NCI-H82 treated with DMSO at 0.1 percent for 48 hours (cell line): ENCODE results near the gene RPS2.

ENCODE experiments used
- DNase-seq: peaks from one replicate; lab custom pipeline; 2025; ENCODE audit not compliant: unreplicated experiment; lab: John Stamatoyannopoulos, UW

The RPS2 gene

DNA sequence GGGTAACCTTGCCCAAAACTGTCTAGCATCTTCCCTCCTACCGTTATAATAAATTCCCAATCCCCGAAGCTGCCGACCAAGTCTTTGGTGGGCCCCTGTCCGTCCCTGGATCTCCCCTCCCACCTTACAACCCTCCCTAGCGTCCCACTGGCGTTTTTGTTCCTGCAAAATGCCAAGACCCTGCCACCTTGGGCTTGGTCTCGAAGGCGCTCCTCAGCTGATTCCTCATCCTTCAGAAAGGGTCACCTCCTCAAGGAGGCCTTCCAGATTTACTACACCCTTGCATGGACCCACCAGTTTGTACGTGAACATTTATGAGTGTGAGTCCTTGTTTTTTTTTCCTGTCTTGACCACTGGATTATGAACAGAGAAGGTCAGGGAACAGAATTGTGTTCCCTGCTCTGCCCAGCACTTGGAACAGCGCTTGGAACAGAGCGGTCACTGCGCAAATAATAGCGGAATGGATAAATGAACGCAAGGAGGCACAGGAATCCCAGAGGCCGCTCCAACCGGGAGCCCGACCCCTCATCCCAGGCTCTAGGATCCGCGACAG is 18.4 kb upstream of the RPS2 start:
- DNase-seq, result no peak

GRCh38 chr16:1982013-1982433 is 17.4 kb upstream of the RPS2 start:
- no peak for DNase-seq

DNA sequence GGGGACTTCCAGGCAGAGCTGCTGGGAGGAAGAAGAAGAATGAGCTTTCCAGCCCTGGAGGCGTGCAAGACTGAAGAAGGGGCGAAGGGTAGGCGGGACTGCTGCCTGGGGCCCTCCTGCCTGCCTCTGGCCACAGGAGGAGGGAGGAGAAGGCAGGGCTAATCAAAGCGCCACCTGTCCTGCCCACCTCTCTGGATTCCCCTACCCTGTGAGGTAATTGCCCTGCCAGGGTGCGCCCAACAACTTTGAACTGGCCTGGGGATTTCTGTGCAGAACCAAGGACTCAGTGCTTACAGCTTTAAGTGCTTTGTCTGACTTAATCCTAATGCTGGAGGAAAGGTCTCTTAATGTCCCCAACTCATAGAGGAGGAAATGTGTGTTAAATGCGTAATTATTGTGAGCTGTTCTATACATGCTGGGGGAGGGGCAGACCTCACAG is 16.8 kb upstream of the RPS2 start, which contains the start of gene NOXO1:
TSS of gene NOXO1 (minus strand) at position 72 of the 439 bp plus-strand sequence. CDS start 290 bp downstream, outside the sequence.
- no peak for DNase-seq

DNA sequence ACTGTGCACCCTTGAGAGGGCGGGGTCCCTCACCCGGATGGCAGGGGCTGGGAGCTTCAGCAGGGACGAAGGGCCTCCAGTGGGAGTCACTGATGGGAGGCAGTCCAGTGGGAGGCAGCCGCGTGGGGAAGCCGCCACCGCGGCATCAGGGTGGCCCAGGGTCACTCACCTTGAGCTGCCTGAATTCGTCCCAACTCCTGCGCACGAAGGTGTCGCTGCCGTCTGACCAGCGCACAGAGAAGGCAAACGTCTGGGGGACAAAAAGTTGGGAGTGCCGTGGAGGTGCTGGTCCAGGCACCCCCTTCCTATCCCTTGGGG is 16.1 kb upstream of the RPS2 start:
- DNase-seq, result no peak

- no peak for DNase-seq
Observed at GRCh38 chr16:1980030-1980769, 15.6 kb upstream of the RPS2 start.

GRCh38 chr16:1979271-1980029 is 14.8 kb upstream of the RPS2 start:
- DNase-seq, result no peak

GRCh38 chr16:1978476-1979120 is 14.0 kb upstream of the RPS2 start:
- DNase-seq, result no peak

DNA sequence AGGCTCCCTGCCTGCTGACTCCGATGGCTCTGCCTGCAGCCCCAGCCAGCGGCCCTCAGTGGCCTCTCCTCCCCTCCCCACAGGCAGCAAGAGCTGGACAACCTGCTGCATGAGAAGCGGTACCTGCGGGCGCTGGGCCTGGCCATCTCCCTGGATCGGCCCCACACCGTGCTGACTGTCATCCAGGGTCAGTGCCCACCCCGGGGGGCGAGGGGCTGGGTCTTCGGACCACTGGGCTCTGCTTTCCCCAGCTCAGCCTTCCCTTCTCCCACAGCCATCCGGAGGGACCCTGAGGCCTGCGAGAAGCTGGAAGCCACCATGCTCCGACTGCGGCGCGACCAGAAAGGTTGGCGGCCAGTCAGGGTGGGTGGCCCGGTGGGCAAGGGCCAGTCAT is 13.2 kb upstream of the RPS2 start:
- DNase-seq, result no peak

DNA sequence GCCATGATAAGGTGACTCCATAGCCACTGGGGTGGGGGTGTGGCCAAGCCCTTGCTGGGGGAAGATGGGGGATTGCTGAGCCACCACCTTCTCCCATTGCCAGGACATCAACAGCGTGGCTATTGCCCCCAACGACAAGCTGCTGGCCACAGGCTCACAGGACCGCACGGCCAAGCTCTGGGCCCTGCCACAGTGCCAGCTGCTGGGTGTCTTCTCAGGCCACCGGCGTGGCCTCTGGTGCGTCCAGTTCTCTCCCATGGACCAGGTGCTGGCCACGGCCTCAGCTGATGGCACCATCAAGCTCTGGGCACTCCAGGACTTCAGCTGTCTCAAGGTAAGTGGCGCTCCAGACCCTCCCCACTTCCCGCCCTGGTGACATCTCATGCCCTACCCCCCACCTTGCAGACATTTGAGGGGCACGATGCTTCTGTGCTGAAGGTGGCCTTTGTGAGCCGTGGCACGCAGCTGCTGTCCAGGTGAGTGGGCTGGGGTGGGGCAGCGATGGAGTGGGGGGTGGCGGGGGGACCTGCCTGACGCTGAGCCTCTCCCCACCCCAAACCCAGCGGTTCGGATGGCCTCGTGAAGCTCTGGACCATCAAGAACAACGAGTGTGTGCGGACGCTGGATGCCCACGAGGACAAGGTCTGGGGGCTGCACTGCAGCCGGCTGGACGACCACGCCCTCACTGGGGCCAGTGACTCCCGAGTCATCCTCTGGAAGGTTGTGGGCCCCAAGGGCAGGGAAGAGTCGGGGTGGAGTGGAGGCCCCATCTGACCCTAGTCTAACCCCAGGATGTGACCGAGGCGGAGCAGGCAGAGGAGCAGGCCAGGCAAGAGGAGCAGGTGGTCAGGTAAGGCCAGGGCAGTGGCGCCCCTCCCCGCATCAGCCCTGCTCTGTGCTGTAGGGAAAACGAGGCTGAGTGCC is 12.6 kb upstream of the RPS2 start:
- no peak for DNase-seq

GRCh38 chr16:1976216-1976520 is 11.5 kb upstream of the RPS2 start:
- no peak for DNase-seq

DNA sequence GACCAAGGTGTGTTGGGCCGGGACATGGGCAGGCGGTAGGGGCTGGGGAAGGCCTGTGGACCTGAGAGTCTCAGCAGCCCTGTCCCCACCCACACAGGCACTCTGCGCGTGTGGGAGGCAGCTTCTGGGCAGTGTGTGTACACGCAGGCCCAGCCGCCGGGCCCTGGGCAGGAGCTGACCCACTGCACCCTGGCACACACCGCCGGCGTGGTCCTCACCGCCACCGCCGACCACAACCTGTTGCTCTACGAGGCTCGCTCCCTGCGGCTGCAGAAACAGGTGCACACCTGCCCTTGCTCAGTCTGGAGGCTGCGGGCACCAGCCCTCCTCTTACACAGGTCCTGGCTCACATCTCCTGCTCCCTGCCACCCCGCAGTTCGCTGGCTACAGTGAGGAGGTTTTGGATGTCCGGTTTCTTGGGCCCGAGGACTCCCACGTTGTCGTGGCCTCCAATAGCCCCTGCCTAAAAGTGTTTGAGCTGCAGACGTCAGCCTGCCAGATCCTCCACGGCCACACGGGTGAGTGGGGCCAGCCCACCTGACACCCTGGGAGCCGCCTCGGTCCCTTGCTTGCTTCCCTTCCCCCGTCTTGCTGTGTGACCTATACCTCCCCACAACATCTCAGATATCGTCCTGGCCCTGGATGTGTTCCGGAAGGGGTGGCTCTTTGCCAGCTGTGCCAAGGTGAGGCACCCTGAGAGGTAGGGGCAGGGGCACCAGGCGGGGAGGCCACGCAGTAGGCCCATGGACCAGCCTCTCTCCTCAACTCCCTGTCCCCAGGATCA is 11.0 kb upstream of the RPS2 start:
- no peak for DNase-seq

- DNase-seq, result no peak
Observed at GRCh38 chr16:1974157-1975070, 9.8 kb upstream of the RPS2 start.

- no peak for DNase-seq
Observed at GRCh38 chr16:1973461-1974156, 9.0 kb upstream of the RPS2 start.

- no peak for DNase-seq
Observed at GRCh38 chr16:1972490-1972877, 7.9 kb upstream of the RPS2 start.

- DNase-seq, result peak; percentile 77
Observed at GRCh38 chr16:1971796-1972489, 7.3 kb upstream of the RPS2 start, which contains the start of gene TBL3. TSS of gene TBL3 (plus strand) at chr16:1972053. CDS start at chr16:1972165, 112 bp downstream.

DNA sequence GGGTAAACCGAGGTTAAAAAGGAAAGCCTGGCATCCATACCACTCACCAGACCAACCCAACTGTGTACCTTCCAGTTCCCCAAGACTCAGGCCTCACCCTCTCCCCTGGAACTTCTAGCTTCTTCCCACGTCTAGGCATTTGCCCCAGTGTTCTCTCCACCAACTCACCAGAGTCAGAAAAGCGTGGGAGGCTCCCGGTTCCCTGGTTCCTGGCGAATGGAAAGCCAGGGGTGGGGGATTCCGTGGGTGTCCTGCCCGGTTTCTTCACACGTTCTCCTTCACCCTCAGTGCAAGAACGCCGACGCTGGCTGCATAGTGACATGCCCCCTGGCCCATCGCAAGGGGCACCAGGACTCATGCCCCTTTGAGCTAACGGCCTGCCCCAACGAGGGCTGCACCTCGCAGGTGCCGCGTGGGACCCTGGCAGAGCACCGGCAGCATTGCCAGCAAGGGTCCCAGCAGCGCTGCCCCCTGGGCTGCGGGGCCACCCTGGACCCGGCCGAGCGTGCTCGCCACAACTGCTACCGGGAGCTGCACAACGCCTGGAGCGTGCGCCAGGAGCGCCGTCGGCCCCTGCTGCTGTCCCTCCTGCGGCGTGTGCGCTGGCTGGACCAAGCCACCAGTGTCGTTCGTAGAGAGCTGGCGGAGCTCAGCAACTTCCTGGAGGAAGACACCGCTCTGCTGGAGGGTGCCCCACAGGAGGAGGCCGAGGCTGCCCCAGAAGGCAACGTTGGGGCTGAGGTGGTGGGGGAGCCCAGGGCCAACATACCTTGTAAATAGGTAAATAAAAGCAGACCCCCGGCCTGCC is 3.7 kb upstream of the RPS2 start:
- no peak for DNase-seq

DNA sequence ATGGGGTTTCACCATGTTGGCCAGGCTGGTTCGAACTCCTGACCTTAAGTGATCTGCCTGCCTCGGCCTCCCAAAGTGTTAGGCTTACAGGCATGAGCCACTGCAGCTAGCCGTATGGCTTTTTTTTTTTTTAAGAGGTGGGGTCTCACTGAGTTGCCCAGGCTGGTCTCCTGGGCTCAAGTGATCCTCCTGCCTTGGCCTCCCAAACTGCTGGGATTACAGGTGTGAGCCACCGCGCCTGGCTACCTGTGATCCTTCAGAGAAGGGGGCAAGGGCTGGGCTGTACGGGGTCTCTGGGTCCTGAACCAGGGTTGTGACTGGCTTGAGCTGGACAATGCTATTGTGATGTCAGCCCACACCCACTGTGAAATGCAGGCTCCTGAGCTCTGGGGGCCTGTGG is 1.8 kb upstream of the RPS2 start, which contains the start of gene RNF151:
TSS of gene RNF151 (plus strand) at position 397 of the 400 bp plus-strand sequence. CDS start 26 bp downstream, outside the sequence.
- no peak for DNase-seq
